Liver (tissue), 9 donors: Measurements from ENCODE around the gene BTN2A1. TPM values are rescaled to one million over a fixed set of nuclear protein-coding genes. Genes with fewer than 3 reads are reported as not detected.
A peak's percentile ranks its signal among the peaks of the same experiment; 100 is the strongest.

ENCODE experiments used
- DNase-seq: peaks from one replicate; pipeline ENCODE4 v3.0.0-alpha.2; 2017; ENCODE audit warnings: low spot score
- H3K27ac ChIP-seq, 2 donors: one replicate each; pipeline ENCODE4 v1.7.0; 2013; ENCODE audit warnings: inconsistent platforms in 2 of 2, low read length in 2 of 2, control low read depth in 1 of 2, low read depth in 1 of 2, mild to moderate bottlenecking in 1 of 2
- H3K27me3 ChIP-seq, 4 donors: one replicate each; pipeline versions ENCODE4 v1.6.1 to v1.7.0; 2013; ENCODE audit warnings: low read length in 3 of 4, inconsistent platforms in 1 of 4, mild to moderate bottlenecking in 1 of 4, moderate library complexity in 1 of 4; ENCODE audit not compliant: control insufficient read depth in 4 of 4, insufficient read depth in 4 of 4
- H3K36me3 ChIP-seq, 4 donors: one replicate each; pipeline versions ENCODE4 v1.6.1 to v1.7.0; 2013; ENCODE audit warnings: low read length in 3 of 4, mild to moderate bottlenecking in 3 of 4, low read depth in 1 of 4, moderate library complexity in 1 of 4; ENCODE audit not compliant: control insufficient read depth in 4 of 4, insufficient read depth in 3 of 4
- H3K4me1 ChIP-seq, 4 donors: one replicate each; pipeline versions ENCODE4 v1.6.1 to v1.7.0; 2013; ENCODE audit warnings: low read length in 3 of 4, mild to moderate bottlenecking in 3 of 4, moderate library complexity in 1 of 4; ENCODE audit not compliant: control insufficient read depth in 4 of 4, insufficient read depth in 4 of 4
- H3K4me3 ChIP-seq, 3 donors: one replicate each; pipeline versions ENCODE4 v1.6.1 to v1.7.0; 2013; ENCODE audit warnings: low read length in 3 of 3, control low read depth in 1 of 3, low read depth in 1 of 3, mild to moderate bottlenecking in 1 of 3
- H3K9ac ChIP-seq, 2 donors: one replicate each; pipeline ENCODE4 v1.7.0; 2013; ENCODE audit warnings: low read length in 2 of 2, mild to moderate bottlenecking in 2 of 2, moderate library complexity in 2 of 2, control low read depth in 1 of 2, low read depth in 1 of 2
- H3K9me3 ChIP-seq, 4 donors: one replicate each; pipeline versions ENCODE4 v1.6.1 to v1.7.0; 2013; ENCODE audit warnings: low read length in 3 of 4; ENCODE audit not compliant: control insufficient read depth in 4 of 4
- EGR1 ChIP-seq, 2 donors: IDR thresholded peaks; 2 replicates each; pipeline ENCODE4 v1.6.1; 2016 to 2018; ENCODE audit warnings: antibody characterized with exemption in 2 of 2, low read depth in 2 of 2
- FOXA1 ChIP-seq: IDR thresholded peaks from 2 replicates; pipeline ENCODE4 v1.6.1; 2016; ENCODE audit warnings: antibody characterized with exemption
- FOXA2 ChIP-seq: IDR thresholded peaks from 2 replicates; pipeline ENCODE4 v1.6.1; 2016; ENCODE audit warnings: antibody characterized with exemption
- GABPA ChIP-seq, 2 donors: IDR thresholded peaks in 1 of 2; conservative IDR thresholded peaks in 1 of 2; 2 replicates each; pipeline ENCODE4 v1.6.1; 2016; ENCODE audit warnings: antibody characterized with exemption in 2 of 2, mild to moderate bottlenecking in 1 of 2, moderate library complexity in 1 of 2
- HNF4A ChIP-seq, 2 donors: conservative IDR thresholded peaks; 2 replicates each; pipeline ENCODE4 v1.6.1; 2016; ENCODE audit warnings: antibody characterized with exemption in 2 of 2, mild to moderate bottlenecking in 2 of 2
- HNF4G ChIP-seq: IDR thresholded peaks from 2 replicates; pipeline ENCODE4 v1.6.1; 2016; ENCODE audit warnings: antibody characterized with exemption
- JUND ChIP-seq, 2 donors: IDR thresholded peaks; 2 replicates each; pipeline ENCODE4 v1.6.1; 2016; ENCODE audit warnings: antibody characterized with exemption in 2 of 2
- NR2F2 ChIP-seq: IDR thresholded peaks from 2 replicates; pipeline ENCODE4 v1.6.1; 2016; ENCODE audit warnings: antibody characterized with exemption
- RAD21 ChIP-seq, 2 donors: IDR thresholded peaks; 2 replicates each; pipeline ENCODE4 v1.6.1; 2016; ENCODE audit warnings: antibody characterized with exemption in 2 of 2, mild to moderate bottlenecking in 2 of 2
- RXRA ChIP-seq, 2 donors: IDR thresholded peaks; 2 replicates each; pipeline ENCODE4 v1.6.1; 2017 to 2018; ENCODE audit warnings: antibody characterized with exemption in 2 of 2, mild to moderate bottlenecking in 1 of 2
- SP1 ChIP-seq: IDR thresholded peaks from 2 replicates; pipeline ENCODE4 v1.6.1; 2018; ENCODE audit warnings: antibody characterized with exemption, mild to moderate bottlenecking
- TAF1 ChIP-seq: conservative IDR thresholded peaks from 2 replicates; pipeline ENCODE4 v1.6.1; 2016; ENCODE audit warnings: antibody characterized with exemption, mild to moderate bottlenecking
- YY1 ChIP-seq: IDR thresholded peaks from 2 replicates; pipeline ENCODE4 v1.6.1; 2016; ENCODE audit warnings: antibody characterized with exemption, mild to moderate bottlenecking
- WGBS: extraction: QIAGEN DNeasy Blood & Tissue Kit; methylation state at CpG from one replicate; pipeline ENCODE4 v1.1.7; 2013; 5-methylcytosine and 5-hydroxymethylcytosine counted together
- polyA plus RNA-seq, 2 donors: library from polyadenylated mRNA; stranded (reverse) in 1 of 2; unstranded in 1 of 2; fragments of 200-250 nt in 1 of 2; fragments of >200 nt in 1 of 2; fragmentation: Nextera tagmentation in 1 of 2; extraction: Ambion mirVana in 1 of 2; gene quantifications; one replicate each; pipeline versions ENCODE4 v1.2.1 to v1.2.3, GENCODE V29; 2013 to 2015
- total RNA-seq, 2 donors: library from RNA; depleted of rRNA; stranded (reverse); fragments of >200 nt; gene quantifications; one replicate each; pipeline ENCODE4 v1.2.3, GENCODE V29; 2014
- TF ChIP-seq, protein P1 (sequence below): IDR thresholded peaks from 2 replicates; pipeline ENCODE4 v1.6.1; 2016; ENCODE audit warnings: antibody characterized with exemption
- TF ChIP-seq, protein P2 (sequence below): IDR thresholded peaks from 2 replicates; pipeline ENCODE4 v1.6.1; 2016; ENCODE audit warnings: antibody characterized with exemption
- TF ChIP-seq, protein P3 (sequence below): IDR thresholded peaks from 2 replicates; pipeline ENCODE4 v1.6.1; 2016; ENCODE audit warnings: antibody characterized with exemption, mild to moderate bottlenecking
- TF ChIP-seq, protein P4 (sequence below): fragments of 150-350 bp; IDR thresholded peaks from 2 replicates; pipeline ENCODE4 v1.5.1; 2017; ENCODE audit warnings: improper control_type of control experiment, low read depth, low read length; ENCODE audit not compliant: missing input control
- TF ChIP-seq, protein P5 (sequence below): IDR thresholded peaks from 2 replicates; pipeline ENCODE4 v1.6.1; 2016; ENCODE audit warnings: antibody characterized with exemption
- donor health status: healthy.
- donor health status: healthy.
- donor health status: healthy.
- donor health status: healthy.
- donor health status: healthy.

Gene BTN2A1
- total and polyA plus RNA-seq, 4 donors: 2.7 to 5.9 (median 5.2) TPM

DNA sequence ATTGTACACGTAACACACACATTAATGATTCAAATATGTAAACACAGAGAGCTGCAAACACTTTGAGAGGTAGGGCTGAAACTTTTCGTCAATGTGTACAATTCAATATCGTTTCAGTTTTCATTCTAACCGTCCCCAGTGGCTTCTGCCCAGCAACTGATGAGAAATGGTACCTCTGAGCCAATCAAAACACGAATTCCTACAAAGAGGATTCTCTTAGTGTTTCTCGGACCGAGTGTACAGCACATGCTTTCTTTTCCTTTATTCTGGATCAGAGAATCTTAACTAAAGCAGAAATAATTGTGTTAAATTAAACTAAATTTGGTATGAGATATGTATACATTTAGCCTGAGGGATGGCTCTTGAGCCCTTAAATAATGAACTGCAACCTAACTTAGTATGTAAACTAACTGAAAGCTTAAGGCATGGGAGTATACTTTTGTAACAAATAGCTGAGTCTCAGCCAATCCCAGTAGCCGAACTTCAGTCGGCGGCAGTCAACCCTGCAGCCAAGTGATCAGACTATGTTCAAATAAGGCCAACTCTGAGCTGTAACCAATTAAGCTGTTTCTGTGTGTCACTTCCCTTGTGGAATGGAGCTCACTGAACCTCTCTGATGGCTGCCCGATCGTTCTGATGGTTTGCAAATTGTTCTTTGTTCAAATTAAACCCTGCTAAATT is 16.1 kb downstream of the BTN2A1 start:
- TF ChIP-seq RAD21 (IDR thresholded peaks at IDR 0.05) (no peak), NR2F2 (no peak), YY1 (peak; percentile 97), EGR1 (IDR thresholded peaks at IDR 0.05; ENCODE audit: low read depth in 2 of 2) (peak in 1 of 2 donors; percentile 13), SP1 (peak; percentile 91), FOXA2 (peak; percentile 53), HNF4A (conservative IDR thresholded peaks at IDR 0.05) (peak; percentile 61 to 63), JUND (IDR thresholded peaks at IDR 0.05) (no peak), FOXA1 (no peak), GABPA (IDR thresholded peaks at IDR 0.05 in 1 of 2, conservative IDR thresholded peaks at IDR 0.05 in 1 of 2) (peak; percentile 15 to 54), RXRA (IDR thresholded peaks at IDR 0.05) (peak; percentile 55 to 56), TAF1 (peak; percentile 91), HNF4G (peak; percentile 46)
- TF ChIP-seq, protein P1, sequence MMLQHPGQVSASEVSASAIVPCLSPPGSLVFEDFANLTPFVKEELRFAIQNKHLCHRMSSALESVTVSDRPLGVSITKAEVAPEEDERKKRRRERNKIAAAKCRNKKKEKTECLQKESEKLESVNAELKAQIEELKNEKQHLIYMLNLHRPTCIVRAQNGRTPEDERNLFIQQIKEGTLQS: no peak
- TF ChIP-seq, protein P2, sequence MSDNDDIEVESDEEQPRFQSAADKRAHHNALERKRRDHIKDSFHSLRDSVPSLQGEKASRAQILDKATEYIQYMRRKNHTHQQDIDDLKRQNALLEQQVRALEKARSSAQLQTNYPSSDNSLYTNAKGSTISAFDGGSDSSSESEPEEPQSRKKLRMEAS: peak; percentile 60
- TF ChIP-seq, protein P3, sequence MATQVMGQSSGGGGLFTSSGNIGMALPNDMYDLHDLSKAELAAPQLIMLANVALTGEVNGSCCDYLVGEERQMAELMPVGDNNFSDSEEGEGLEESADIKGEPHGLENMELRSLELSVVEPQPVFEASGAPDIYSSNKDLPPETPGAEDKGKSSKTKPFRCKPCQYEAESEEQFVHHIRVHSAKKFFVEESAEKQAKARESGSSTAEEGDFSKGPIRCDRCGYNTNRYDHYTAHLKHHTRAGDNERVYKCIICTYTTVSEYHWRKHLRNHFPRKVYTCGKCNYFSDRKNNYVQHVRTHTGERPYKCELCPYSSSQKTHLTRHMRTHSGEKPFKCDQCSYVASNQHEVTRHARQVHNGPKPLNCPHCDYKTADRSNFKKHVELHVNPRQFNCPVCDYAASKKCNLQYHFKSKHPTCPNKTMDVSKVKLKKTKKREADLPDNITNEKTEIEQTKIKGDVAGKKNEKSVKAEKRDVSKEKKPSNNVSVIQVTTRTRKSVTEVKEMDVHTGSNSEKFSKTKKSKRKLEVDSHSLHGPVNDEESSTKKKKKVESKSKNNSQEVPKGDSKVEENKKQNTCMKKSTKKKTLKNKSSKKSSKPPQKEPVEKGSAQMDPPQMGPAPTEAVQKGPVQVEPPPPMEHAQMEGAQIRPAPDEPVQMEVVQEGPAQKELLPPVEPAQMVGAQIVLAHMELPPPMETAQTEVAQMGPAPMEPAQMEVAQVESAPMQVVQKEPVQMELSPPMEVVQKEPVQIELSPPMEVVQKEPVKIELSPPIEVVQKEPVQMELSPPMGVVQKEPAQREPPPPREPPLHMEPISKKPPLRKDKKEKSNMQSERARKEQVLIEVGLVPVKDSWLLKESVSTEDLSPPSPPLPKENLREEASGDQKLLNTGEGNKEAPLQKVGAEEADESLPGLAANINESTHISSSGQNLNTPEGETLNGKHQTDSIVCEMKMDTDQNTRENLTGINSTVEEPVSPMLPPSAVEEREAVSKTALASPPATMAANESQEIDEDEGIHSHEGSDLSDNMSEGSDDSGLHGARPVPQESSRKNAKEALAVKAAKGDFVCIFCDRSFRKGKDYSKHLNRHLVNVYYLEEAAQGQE: peak; percentile 91
- TF ChIP-seq, protein P4, sequence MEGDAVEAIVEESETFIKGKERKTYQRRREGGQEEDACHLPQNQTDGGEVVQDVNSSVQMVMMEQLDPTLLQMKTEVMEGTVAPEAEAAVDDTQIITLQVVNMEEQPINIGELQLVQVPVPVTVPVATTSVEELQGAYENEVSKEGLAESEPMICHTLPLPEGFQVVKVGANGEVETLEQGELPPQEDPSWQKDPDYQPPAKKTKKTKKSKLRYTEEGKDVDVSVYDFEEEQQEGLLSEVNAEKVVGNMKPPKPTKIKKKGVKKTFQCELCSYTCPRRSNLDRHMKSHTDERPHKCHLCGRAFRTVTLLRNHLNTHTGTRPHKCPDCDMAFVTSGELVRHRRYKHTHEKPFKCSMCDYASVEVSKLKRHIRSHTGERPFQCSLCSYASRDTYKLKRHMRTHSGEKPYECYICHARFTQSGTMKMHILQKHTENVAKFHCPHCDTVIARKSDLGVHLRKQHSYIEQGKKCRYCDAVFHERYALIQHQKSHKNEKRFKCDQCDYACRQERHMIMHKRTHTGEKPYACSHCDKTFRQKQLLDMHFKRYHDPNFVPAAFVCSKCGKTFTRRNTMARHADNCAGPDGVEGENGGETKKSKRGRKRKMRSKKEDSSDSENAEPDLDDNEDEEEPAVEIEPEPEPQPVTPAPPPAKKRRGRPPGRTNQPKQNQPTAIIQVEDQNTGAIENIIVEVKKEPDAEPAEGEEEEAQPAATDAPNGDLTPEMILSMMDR: no peak
- TF ChIP-seq, protein P5, sequence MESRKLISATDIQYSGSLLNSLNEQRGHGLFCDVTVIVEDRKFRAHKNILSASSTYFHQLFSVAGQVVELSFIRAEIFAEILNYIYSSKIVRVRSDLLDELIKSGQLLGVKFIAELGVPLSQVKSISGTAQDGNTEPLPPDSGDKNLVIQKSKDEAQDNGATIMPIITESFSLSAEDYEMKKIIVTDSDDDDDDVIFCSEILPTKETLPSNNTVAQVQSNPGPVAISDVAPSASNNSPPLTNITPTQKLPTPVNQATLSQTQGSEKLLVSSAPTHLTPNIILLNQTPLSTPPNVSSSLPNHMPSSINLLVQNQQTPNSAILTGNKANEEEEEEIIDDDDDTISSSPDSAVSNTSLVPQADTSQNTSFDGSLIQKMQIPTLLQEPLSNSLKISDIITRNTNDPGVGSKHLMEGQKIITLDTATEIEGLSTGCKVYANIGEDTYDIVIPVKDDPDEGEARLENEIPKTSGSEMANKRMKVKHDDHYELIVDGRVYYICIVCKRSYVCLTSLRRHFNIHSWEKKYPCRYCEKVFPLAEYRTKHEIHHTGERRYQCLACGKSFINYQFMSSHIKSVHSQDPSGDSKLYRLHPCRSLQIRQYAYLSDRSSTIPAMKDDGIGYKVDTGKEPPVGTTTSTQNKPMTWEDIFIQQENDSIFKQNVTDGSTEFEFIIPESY: peak; percentile 64
- H3K36me3 ChIP-seq: peaks cover 0 to under 1% (median 0%) of the 10 kb centered on the region in 4 donors
- peak overlapping the region; percentile 70 to 99 for H3K9ac ChIP-seq
- H3K27ac ChIP-seq: peak overlapping the region; percentile 94 to 95
- DNase-seq: peak; percentile 73
- WGBS: under 1% methylated on average over 12 of the region's 12 CpGs
- H3K4me3 ChIP-seq: peak overlapping the region; percentile 52 to 85 (median 83)
- peaks cover 0 to 3% (median 0%) of the 10 kb centered on the region in 4 donors for H3K9me3 ChIP-seq
- H3K27me3 ChIP-seq: no peaks in the 10 kb centered on the region
- H3K4me1 ChIP-seq: peaks cover 3 to 10% (median 7%) of the 10 kb centered on the region in 4 donors
